H1 (cell line): Measurements from ENCODE around the gene ADAMTS14. TPM values are rescaled to one million over a fixed set of nuclear protein-coding genes. Genes with fewer than 3 reads are reported as not detected.

Experiments used
- CTCF ChIA-PET: fragments of 300-600 bp; sonication (Branson Sonifier 250); formaldehyde crosslinking; loops from one replicate; lab custom pipeline; 2021; ENCODE audit not compliant: partially characterized antibody; lab: Charles Lee
- POLR2A ChIA-PET: fragments of 300-600 bp; sonication (Branson Sonifier 250); formaldehyde crosslinking; loops from one replicate; lab custom pipeline; 2021; ENCODE audit warnings: inconsistent platforms; ENCODE audit not compliant: partially characterized antibody; lab: Charles Lee
- DNase-seq, 2 experiments: peaks; one replicate each; pipeline versions ENCODE4 v3.0.0 to v3.0.0-alpha.2; 2010 to 2022; ENCODE audit warnings: low spot score in 2 of 2, low read depth in 1 of 2, mixed read lengths in 1 of 2
- FAIRE-seq: peaks from 2 replicates; lab custom pipeline; 2011; peaks lifted over from hg19 to GRCh38; lab: Jason Lieb, UNC
- H2AFZ ChIP-seq: 2 replicates; pipeline ENCODE4 v1.8.1; 2012; ENCODE audit warnings: low read length, inconsistent platforms
- H2AK5ac ChIP-seq: 2 replicates; pipeline ENCODE4 v1.6.1; 2013; ENCODE audit warnings: low read depth, low read length
- H2BK120ac ChIP-seq: replicated peaks from 2 replicates; pipeline ENCODE3; 2013; ENCODE audit warnings: low read depth, low read length, inconsistent platforms
- H2BK12ac ChIP-seq: 2 replicates; pipeline ENCODE4 v1.6.1; 2013; ENCODE audit warnings: low read depth, low read length
- H2BK15ac ChIP-seq: 2 replicates; pipeline ENCODE4 v1.6.1; 2013; ENCODE audit warnings: low read length
- H2BK20ac ChIP-seq: 2 replicates; pipeline ENCODE4 v1.6.1; 2013; ENCODE audit warnings: low read length
- H2BK5ac ChIP-seq: 2 replicates; pipeline ENCODE4 v1.6.1; 2013; ENCODE audit warnings: low read depth, low read length
- H3K14ac ChIP-seq: 2 replicates; pipeline ENCODE4 v1.6.1; 2013; ENCODE audit warnings: inconsistent platforms; ENCODE audit not compliant: insufficient read length
- H3K18ac ChIP-seq: 2 replicates; pipeline ENCODE4 v1.6.1; 2013; ENCODE audit warnings: low read length; ENCODE audit errors: extremely low read depth
- H3K23ac ChIP-seq: 2 replicates; pipeline ENCODE4 v1.6.1; 2013; ENCODE audit warnings: inconsistent platforms; ENCODE audit not compliant: insufficient read length
- H3K23me2 ChIP-seq: 2 replicates; pipeline ENCODE4 v1.6.1; 2013; ENCODE audit warnings: low read depth, low read length
- H3K27ac ChIP-seq: 2 replicates; pipeline ENCODE4 v1.6.1; 2011; ENCODE audit warnings: low read depth, low read length, inconsistent platforms
- H3K27me3 ChIP-seq, 4 experiments: replicated peaks in 1 of 4; 1 replicate in 1 of 4; 2 replicates in 3 of 4; pipeline versions ENCODE4 v1.6.1 to v1.8.1; 2011 to 2013; ENCODE audit warnings: low read length in 3 of 4, mild to moderate bottlenecking in 3 of 4, inconsistent platforms in 2 of 4, mixed read lengths in 2 of 4, moderate library complexity in 1 of 4; ENCODE audit not compliant: control insufficient read depth in 3 of 4, insufficient read depth in 3 of 4; ENCODE audit errors: extremely low read depth in 1 of 4
- H3K36me3 ChIP-seq, 4 experiments: 2 replicates each; pipeline versions ENCODE4 v1.6.1 to v1.8.1; 2011 to 2013; ENCODE audit warnings: mild to moderate bottlenecking in 4 of 4, low read length in 3 of 4, moderate library complexity in 2 of 4, control low read depth in 1 of 4, inconsistent platforms in 1 of 4; ENCODE audit not compliant: insufficient read depth in 4 of 4, control insufficient read depth in 2 of 4
- H3K4ac ChIP-seq: replicated peaks from 2 replicates; pipeline ENCODE3; 2013; ENCODE audit warnings: low read length, low read depth, mixed read lengths, inconsistent platforms; ENCODE audit not compliant: insufficient read length
- H3K4me1 ChIP-seq, 4 experiments: replicated peaks in 1 of 4; 1 replicate in 1 of 4; 2 replicates in 3 of 4; pipeline versions ENCODE4 v1.6.1 to v1.8.1; 2011 to 2013; ENCODE audit warnings: low read length in 3 of 4, inconsistent platforms in 2 of 4, mixed read lengths in 1 of 4; ENCODE audit not compliant: insufficient read depth in 4 of 4, control insufficient read depth in 3 of 4
- H3K4me2 ChIP-seq, 2 experiments: 2 replicates each; pipeline versions ENCODE4 v1.6.1 to v1.8.1; 2011 to 2013; ENCODE audit warnings: low read depth in 2 of 2, low read length in 2 of 2, control low read depth in 1 of 2, inconsistent platforms in 1 of 2, mild to moderate bottlenecking in 1 of 2; ENCODE audit not compliant: insufficient read depth in 1 of 2
- H3K4me3 ChIP-seq, 4 experiments: fragments of 200-600, 300-600 bp in 1 of 4; sonication (generic), shearing (Covaris generic), sonication (Bioruptor Twin) in 1 of 4; 2 replicates each; pipeline versions ENCODE4 v1.5.1 to v1.8.1; 2011 to 2016; ENCODE audit warnings: low read length in 4 of 4, low read depth in 3 of 4, control low read depth in 2 of 4, inconsistent platforms in 2 of 4, mild to moderate bottlenecking in 2 of 4, mixed read lengths in 1 of 4, moderate library complexity in 1 of 4; ENCODE audit not compliant: insufficient read depth in 2 of 4; ENCODE audit errors: extremely low read depth in 1 of 4
- H3K56ac ChIP-seq: replicated peaks from 2 replicates; pipeline ENCODE3; 2013; ENCODE audit warnings: low read depth, mild to moderate bottlenecking, mixed read lengths, low read length, inconsistent platforms; ENCODE audit not compliant: insufficient read length
- H3K79me1 ChIP-seq: 2 replicates; pipeline ENCODE4 v1.6.1; 2013; ENCODE audit warnings: low read depth, low read length, control low read depth
- H3K79me2 ChIP-seq, 2 experiments: 2 replicates each; pipeline versions ENCODE4 v1.6.1 to v1.8.1; 2012 to 2013; ENCODE audit warnings: low read length in 2 of 2, mild to moderate bottlenecking in 2 of 2, inconsistent platforms in 1 of 2; ENCODE audit not compliant: insufficient read depth in 2 of 2, control insufficient read depth in 1 of 2
- H3K9ac ChIP-seq, 4 experiments: replicated peaks in 1 of 4; 1 replicate in 1 of 4; 2 replicates in 3 of 4; pipeline versions ENCODE4 v1.6.1 to v1.8.1; 2011 to 2013; ENCODE audit warnings: low read depth in 3 of 4, low read length in 3 of 4, control low read depth in 2 of 4, mild to moderate bottlenecking in 2 of 4, moderate library complexity in 2 of 4, inconsistent platforms in 1 of 4; ENCODE audit errors: extremely low read depth in 1 of 4
- H3K9me3 ChIP-seq, 2 experiments: 2 replicates each; pipeline versions ENCODE4 v1.6.1 to v1.8.1; 2012 to 2013; ENCODE audit warnings: mild to moderate bottlenecking in 2 of 2, moderate library complexity in 2 of 2, control low read depth in 1 of 2, inconsistent platforms in 1 of 2, low read depth in 1 of 2, low read length in 1 of 2, mixed read lengths in 1 of 2; ENCODE audit not compliant: insufficient read depth in 2 of 2
- H4K20me1 ChIP-seq, 2 experiments: replicated peaks in 1 of 2; 2 replicates each; pipeline versions ENCODE3 to v1.8.1; 2011 to 2013; ENCODE audit warnings: inconsistent platforms in 2 of 2, low read length in 2 of 2, mild to moderate bottlenecking in 1 of 2; ENCODE audit not compliant: insufficient read depth in 2 of 2, control insufficient read depth in 1 of 2
- H4K5ac ChIP-seq: 2 replicates; pipeline ENCODE4 v1.6.1; 2013; ENCODE audit warnings: low read length, low read depth, mixed read lengths, inconsistent platforms; ENCODE audit not compliant: insufficient read length
- H4K8ac ChIP-seq: 2 replicates; pipeline ENCODE4 v1.8.0; 2013; ENCODE audit warnings: mild to moderate bottlenecking, moderate library complexity, low read length, inconsistent platforms; ENCODE audit not compliant: insufficient read depth; ENCODE audit errors: extremely low read depth
- H4K91ac ChIP-seq: replicated peaks from 2 replicates; pipeline ENCODE3; 2013; ENCODE audit warnings: low read length, mixed read lengths, inconsistent platforms; ENCODE audit not compliant: insufficient read length
- BRCA1 ChIP-seq: IDR thresholded peaks from 2 replicates; pipeline ENCODE4 v1.6.1; 2012; ENCODE audit warnings: low read depth, low read length, improper control_type of control experiment
- CEBPB ChIP-seq: IDR thresholded peaks from 2 replicates; pipeline ENCODE4 v1.6.1; 2012; ENCODE audit warnings: low read depth, low read length
- CREB1 ChIP-seq: IDR thresholded peaks from 2 replicates; pipeline ENCODE4 v1.6.1; 2012; ENCODE audit warnings: inconsistent platforms
- EGR1 ChIP-seq: IDR thresholded peaks from 2 replicates; pipeline ENCODE4 v1.6.1; 2011; ENCODE audit warnings: low read depth, low read length, borderline replicate concordance
- JUND ChIP-seq: IDR thresholded peaks from 2 replicates; pipeline ENCODE4 v1.6.1; 2011; ENCODE audit warnings: mild to moderate bottlenecking, improper control_type of control experiment, low read length
- KDM5A ChIP-seq: fragments of 200-600 bp; IDR thresholded peaks from 2 replicates; pipeline ENCODE4 v1.7.1; 2012; ENCODE audit warnings: mild to moderate bottlenecking, low read length, inconsistent platforms, mixed read lengths
- RNF2 ChIP-seq: fragments of 200-900, 300-1000 bp; sonication (generic); IDR thresholded peaks from 2 replicates; pipeline ENCODE4 v1.7.1; 2016; ENCODE audit warnings: borderline replicate concordance, low read depth, mild to moderate bottlenecking, antibody characterized with exemption, low read length; ENCODE audit not compliant: poor library complexity, severe bottlenecking; ENCODE audit errors: missing control alignments
- SIX5 ChIP-seq: IDR thresholded peaks from 2 replicates; pipeline ENCODE4 v1.6.1; 2011; ENCODE audit warnings: mild to moderate bottlenecking, low read depth, low read length
- SP1 ChIP-seq: IDR thresholded peaks from 2 replicates; pipeline ENCODE4 v1.6.1; 2011; ENCODE audit warnings: low read depth, low read length
- SUZ12 ChIP-seq: fragments of 200-600 bp; sonication (generic); IDR thresholded peaks from 2 replicates; pipeline ENCODE4 v1.6.1; 2012; ENCODE audit warnings: mild to moderate bottlenecking, inconsistent platforms, low read length, moderate library complexity, mixed read lengths
- WGBS, 2 experiments: shearing (Covaris generic) in 1 of 2; methylation state at CpG; one replicate each; pipeline versions ENCODE4 v1.1.6 to v1.1.7; 2013 to 2015; ENCODE audit warnings: low lambda C conversion rate in 2 of 2, mixed read lengths in 2 of 2, inconsistent platforms in 1 of 2, low coverage in 1 of 2, missing lambda C conversion rate in 1 of 2; ENCODE audit not compliant: insufficient replicate concordance in 2 of 2, insufficient coverage in 1 of 2, insufficient read length in 1 of 2; ENCODE audit errors: extremely low coverage in 1 of 2, missing lambda C conversion rate in 1 of 2; 5-methylcytosine and 5-hydroxymethylcytosine counted together
- polyA plus RNA-seq, 7 experiments: library from polyadenylated mRNA; depleted of rRNA in 3 of 7; stranded (reverse) in 5 of 7; unstranded in 2 of 7; fragments of >200 nt in 5 of 7; fragments of 200-250 nt in 2 of 7; gene quantifications; 1 replicate in 5 of 7; 2 replicates in 1 of 7; 4 replicates in 1 of 7; pipeline versions ENCODE4 v1.2.1 to v1.2.3, GENCODE V29; 2011 to 2013; ENCODE audit warnings: missing spikeins in 2 of 7, mixed read lengths in 2 of 7
- total RNA-seq: library from RNA; stranded (reverse); fragmentation: NEBNext Ultra II Directional; extraction: Animal tissue kit (Norgen Biotek cat#: 25700); gene quantifications from 2 replicates; pipeline ENCODE4 v1.2.1, GENCODE V29; 2021

The ADAMTS14 gene
- total and polyA plus RNA-seq, 2 of the 8 experiments (the other 6 are each of a cell fraction or from before 2014, with no cell fraction given), result 2.0 to 2.3 TPM

DNA sequence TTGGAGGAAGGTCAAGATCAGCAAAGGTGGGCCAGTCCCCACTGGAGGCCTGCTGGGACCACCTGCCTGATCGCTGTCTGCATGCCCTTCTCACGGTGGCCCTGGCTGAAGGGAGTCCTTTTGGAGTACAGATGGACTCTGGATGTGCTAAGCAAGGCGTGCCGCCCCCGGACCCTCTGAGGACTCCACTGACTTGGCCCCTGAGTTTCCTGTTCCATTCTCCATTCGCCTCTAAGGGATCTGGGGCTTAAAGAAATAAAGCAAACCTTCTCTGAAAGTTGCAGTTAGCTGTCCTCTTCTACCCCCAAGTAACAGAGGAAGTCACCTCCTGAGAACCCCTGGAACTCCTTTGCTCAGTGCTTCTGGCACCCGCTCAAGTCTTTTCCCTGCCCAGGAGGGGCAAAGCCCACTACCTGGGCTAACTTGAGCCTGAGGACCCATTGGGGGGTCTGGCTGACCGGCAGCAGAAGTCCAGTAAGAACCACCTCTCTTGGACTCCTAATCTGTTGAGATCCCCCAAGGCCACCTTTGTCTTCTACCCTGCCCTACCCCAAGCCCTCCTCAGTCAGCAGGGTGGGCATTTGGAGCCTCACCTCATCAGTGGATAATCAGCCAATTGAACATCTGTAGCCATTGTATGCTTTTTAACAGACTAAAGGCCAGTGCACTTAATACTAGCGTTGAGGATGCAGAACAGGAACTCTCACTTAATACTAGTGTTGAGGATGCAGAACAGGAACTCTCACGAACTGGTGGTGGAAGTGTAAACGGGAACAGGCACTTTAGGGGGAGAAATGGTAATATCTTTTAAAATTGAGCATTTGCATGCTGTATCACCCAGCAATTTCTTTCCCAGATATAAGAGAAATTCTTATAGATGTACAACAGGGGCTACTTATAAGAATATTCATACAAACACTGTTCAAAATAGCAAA is 110.7 kb downstream of the ADAMTS14 start:
- no peak overlapping the region for H2BK12ac ChIP-seq
- H3K79me2 ChIP-seq, result no peaks in the 10 kb centered on the region
- H3K4ac ChIP-seq, result no peak overlapping the region
- no peak overlapping the region for H2BK15ac ChIP-seq
- no peak overlapping the region for H3K27ac ChIP-seq
- H3K56ac ChIP-seq, result no peak overlapping the region
- H3K27me3 ChIP-seq, result no peaks in the 10 kb centered on the region
- H4K8ac ChIP-seq, result no peak overlapping the region
- H3K9ac ChIP-seq, result no peak overlapping the region
- no peak overlapping the region for H3K14ac ChIP-seq
- H2BK20ac ChIP-seq, result no peak overlapping the region
- H2BK120ac ChIP-seq, result no peak overlapping the region
- no peak overlapping the region for H2AFZ ChIP-seq
- H3K4me1 ChIP-seq, result peaks cover 0 to 3% (median 0%) of the 10 kb centered on the region in 4 experiments; a peak in 2 of 7 replicates
- H4K20me1 ChIP-seq, result no peaks in the 10 kb centered on the region
- no peak overlapping the region for H3K18ac ChIP-seq
- ChIA-PET CTCF (interaction anchor here (1.1 to 1.6 kb wide), 4 partner anchors 22 to 224 kb away, joined by 3 to 4 read pairs (median 3); partner anchors contain the start of gene SGPL1), POLR2A (no interaction called here)
- H3K4me2 ChIP-seq, result no peak overlapping the region
- no peak overlapping the region for H2AK5ac ChIP-seq
- WGBS, 2 experiments, result 89% methylated on average over 11 of the region's 11 CpGs; no CpG with 5 or more reads in 1 of the 2 experiments
- no peaks in the 10 kb centered on the region for H3K79me1 ChIP-seq
- H3K36me3 ChIP-seq, result no peaks in the 10 kb centered on the region
- H3K9me3 ChIP-seq, result no peaks in the 10 kb centered on the region
- H4K91ac ChIP-seq, result no peak overlapping the region
- H2BK5ac ChIP-seq, result no peak overlapping the region
- no peak for FAIRE-seq
- no peak overlapping the region for H3K4me3 ChIP-seq
- H3K23me2 ChIP-seq, result no peaks in the 10 kb centered on the region
- no peak overlapping the region for H3K23ac ChIP-seq
- no peak overlapping the region for H4K5ac ChIP-seq
- no peak for DNase-seq
- TF ChIP-seq RNF2 (no peak), CREB1 (no peak), SP1 (no peak), SUZ12 (no peak), EGR1 (no peak), SIX5 (no peak), KDM5A (no peak), BRCA1 (no peak), JUND (no peak), CEBPB (no peak)
